GM18507 (cell line): ENCODE data around the gene CTH.
"Not testable (repeated sequence)": the region's sequence is repeated elsewhere in the genome, so short reads cannot be mapped to it uniquely, and the experiment has no call there.

ENCODE experiments used
- DNase-seq: peaks from one replicate; pipeline ENCODE4 v3.0.0; 2011; ENCODE audit warnings: low read depth; ENCODE audit not compliant: insufficient read length; ENCODE audit errors: extremely low spot score
- FAIRE-seq: peaks from 2 replicates; lab custom pipeline; 2011; peaks lifted over from hg19 to GRCh38; lab: Jason Lieb, UNC

CTH gene

DNA sequence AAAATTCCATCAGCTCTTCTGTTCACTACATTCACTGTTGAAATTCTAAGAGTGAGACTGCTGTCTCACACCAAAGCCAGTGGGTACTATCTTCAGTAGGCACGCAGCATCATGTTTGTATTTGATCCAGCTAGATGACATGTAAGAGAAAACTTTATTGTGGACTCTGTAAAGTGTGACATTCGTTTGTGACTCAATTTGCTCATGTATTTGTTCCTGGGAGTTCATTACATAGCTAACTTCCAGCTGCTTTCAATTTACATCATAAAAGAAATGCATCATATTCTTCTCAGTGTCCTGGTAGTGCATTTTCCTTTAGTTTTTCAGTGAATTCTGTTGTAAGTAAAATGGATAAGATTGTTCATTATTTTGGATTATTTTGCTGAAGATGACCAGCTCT, 31.4 kb downstream of the CTH start:
- FAIRE-seq (no peak), DNase-seq (no peak)

DNA sequence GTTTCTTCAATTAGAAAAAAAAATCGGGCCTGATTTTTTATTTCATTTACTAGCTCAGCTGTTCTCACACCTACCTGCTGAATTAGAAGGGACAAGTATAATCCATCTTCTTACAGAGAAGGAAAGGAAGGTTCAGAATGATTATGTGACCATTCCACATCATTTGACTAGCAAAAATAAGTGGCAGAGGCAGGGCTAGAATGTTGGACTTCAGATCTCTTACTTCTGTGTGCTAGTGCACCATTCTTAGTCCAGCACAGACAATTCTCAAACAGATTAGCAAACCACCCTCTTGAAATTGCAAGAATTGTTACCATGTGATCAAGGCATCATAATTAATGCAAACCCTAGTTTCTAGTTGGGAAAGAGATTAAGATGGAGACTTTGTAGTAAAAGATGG, 32.7 kb downstream of the CTH start:
- DNase-seq, result no peak
- no peak for FAIRE-seq

DNA sequence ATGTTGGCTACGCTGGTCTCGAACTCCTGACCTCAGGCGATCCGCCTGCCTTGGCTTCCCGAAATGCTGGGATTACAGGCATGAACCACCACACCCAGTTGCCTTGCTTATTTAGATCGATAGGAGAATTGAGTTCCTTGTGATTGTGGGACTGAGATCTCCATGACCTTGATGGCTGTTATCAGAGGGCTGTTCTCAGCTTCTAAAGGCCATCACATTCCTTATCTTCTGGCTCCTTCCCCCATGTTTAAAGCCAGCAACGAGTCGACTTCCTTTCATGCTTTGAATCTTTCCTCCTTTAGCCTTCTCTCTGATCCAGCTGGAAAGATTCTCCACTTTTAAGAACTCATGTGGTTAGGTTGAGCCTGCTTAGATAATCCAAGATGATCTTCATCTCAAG, 38.0 kb downstream of the CTH start:
- DNase-seq, result no peak
- no peak for FAIRE-seq

DNA sequence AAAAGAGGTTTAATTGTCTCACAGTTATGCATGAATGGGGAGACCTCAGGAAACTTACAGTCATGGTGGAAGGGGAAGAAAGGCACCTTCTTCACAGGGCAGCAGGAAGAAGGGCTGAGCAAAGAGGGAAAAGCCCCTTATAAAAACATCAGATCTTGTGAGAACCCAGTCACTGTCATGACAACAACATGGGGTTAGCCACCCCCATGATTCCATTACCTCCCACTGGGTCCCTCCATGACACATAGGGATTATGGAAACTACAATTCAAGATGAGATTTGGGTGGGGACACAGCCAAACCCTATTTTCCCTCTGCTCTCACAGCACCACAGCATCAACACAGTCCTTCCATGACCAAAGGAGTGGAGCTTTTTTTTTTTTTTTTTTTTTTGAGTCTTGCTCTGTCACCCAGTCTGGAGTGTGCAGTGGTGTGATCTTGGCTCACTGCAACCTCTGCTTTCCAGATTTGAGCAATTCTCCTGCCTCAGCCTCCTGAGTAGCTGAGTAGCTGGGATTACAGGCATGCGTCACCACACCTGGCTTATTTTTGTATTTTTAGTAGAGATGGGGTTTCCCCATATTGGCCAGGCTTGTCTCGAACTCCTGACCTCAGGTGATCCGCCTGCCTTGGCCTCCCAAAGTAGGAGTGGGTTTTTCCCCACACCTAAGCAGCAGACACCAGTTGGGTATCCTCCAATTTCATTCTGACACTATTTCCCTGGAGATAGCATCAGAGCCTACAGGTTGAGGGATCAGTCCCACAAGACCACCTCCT, 41.3 kb downstream of the CTH start:
- FAIRE-seq, DNase-seq: not testable (repeated sequence)

DNA sequence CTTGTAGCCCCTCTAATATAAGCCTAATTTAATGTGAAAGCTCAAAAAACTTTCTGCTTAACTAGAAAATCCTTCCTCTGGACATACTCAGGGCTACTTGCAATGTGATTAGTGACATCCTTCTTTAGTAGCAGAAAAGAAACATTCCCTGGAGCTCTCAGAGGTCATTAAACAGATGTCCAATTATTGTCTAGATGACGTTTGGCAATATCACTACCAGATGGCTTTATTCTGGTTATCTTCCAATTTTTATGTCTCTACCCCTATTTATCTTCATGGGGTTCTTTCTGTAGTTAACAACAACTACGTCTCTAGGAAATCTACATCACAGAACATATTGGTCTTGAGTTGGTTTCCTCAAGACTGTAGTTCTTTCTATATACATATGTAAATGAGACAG, 44.2 kb downstream of the CTH start:
- DNase-seq (no peak), FAIRE-seq (no peak)

DNA sequence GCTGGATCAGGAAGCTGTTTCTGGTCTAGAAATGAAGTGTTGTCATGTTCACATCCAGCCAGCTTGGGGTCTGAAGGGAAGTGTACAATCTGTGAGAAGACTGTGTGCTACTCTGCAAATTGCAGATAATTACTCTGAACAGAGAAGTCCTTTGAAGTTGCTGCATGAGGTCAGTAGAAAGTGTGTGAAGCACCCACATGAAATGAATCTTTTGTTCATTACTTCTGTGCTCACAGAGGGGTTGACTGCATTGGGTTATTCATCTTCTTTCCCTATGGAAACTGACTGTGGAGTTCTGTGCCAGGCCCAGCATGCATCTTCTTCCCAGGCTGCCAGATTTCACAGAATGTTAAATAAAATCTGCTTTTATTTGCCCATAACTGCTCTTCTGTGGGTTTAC, 47.1 kb downstream of the CTH start:
- DNase-seq (no peak), FAIRE-seq (no peak)

DNA sequence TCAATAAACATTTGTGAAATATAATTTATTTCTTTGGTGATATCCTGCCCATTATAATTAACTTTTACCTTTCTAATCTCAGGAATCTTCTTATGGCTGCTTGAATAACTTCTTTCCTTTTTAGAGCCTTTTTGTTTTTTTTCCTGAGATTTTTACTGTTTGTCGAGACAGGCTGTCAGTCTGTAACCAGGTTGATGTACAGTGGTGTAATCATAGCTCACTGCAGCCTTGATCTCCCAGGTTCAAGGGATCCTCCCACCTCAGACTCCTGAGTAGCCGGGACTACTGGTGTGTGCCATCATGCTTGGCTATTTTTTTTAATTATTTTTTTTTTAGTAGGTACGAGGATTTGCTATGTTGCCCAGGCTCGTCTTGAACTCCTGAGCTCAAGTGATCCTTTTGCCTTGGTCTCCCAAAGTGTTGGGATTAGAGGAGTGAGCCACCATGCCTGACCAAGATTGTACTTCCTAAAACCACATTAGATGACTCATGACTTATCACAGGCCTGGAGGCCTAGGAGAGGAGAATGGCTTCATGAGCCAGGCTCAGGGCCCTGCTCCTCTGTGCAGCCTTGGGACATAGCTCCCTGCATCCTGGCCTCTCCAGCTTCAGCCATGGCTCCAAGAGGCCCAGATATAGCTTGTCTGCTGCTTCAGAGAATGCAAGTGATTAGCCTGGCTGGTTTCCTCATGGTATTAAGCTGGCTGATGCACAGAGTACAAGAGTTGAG, 48.6 kb downstream of the CTH start:
- FAIRE-seq (no peak), DNase-seq (no peak)

DNA sequence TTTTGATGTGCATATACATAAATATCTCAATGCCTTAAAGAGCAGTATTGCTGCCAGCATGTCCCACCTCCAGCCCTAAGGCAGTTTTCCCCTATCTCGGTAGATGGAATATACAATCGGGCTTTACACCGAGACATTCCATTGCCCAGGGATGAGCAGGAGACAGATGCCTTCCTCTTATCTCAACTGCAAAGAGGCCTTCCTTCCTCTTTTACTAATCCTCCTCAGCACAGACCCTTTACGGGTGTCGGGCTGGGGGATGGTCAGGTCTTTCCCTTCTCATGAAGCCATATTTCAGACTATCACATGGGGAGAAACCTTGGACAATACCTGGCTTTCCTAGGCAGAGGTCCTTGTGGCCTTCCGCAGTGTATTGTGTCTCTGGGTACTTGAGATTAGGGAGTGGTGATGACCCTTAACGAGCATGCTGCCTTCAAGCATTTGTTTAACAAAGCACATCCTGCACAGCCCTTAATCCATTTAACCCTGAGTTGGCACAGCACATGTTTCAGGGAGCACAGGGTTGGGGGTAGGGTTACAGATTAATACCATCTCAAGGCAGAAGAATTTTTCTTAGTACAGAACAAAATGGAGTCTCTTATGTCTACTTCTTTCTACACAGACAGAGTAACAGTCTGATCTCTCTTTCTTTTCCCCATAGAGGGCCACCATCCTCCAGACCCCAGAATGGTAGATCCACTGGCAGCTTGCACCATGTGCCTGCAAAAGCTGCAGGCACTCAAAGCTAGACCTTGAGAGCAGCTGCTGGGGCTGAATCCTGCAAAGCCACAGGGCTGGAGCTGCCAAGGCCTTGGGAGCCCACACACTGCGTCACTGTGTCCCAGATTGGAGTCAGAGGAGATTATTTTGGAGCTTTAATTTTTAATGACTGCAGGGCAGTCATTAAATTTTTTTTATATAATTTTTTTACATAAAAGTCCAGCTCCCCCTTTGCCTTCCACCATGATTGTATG, 50.0 kb downstream of the CTH start:
- DNase-seq, FAIRE-seq: not testable (repeated sequence)

DNA sequence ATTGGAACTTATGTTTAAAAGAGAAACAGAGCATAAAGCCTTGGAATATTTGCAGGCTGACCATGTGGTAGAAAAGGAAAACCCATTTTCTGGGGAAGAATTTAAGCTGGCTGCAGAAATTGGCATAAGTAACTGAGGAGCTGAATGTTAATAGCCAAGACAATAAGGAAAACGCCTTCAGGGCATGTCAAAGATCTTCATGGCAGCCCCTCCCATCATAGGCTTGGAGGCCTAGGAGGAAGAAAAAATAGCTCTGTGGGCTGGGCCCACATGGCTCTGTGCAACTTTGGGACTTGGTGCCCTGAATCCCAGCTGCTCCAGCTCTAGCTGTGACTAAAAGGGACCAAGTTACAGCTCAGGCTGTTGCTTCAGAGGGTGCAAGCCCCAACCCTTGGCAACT, 51.5 kb downstream of the CTH start:
- FAIRE-seq, result no peak
- DNase-seq, result no peak

DNA sequence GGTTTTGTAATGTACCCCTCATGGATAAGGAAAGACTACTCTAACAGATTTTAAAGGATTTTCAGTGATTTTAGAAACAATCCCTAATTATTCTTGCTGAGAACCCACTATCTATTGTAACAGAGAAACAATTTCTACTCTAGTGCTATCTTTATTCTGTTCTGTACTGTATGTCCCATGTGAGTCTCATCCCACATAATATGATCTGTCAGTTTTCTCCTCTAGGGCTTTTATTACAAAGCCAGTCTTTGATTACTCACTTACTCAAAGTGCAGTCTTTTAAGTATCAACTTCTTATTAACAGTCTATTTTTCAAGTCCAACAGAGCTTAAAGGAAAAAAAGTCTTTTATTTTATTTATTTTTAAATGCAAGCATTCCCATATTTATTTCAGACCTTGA, 54.8 kb downstream of the CTH start:
- DNase-seq (no peak), FAIRE-seq (no peak)

DNA sequence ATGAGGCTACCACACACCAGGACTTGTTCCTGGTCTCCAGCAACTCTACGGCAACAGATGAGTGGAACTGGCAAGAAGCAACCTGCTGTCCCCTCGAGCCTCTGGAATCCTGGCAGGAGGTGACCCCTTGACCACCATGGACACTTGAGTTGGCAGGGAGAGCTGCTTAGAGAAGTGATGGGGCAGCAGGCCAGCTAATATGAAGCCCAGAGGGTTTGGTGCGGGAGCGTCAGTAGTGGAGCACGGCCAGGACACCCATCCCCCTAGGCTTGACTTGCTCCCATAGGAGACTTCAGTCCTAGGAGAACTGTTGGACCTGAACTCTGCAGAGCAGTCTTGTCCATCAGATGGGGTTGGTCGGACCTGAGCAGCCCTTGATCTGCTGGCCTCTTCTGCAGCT, 56.5 kb downstream of the CTH start:
- FAIRE-seq (no peak), DNase-seq (no peak)

DNA sequence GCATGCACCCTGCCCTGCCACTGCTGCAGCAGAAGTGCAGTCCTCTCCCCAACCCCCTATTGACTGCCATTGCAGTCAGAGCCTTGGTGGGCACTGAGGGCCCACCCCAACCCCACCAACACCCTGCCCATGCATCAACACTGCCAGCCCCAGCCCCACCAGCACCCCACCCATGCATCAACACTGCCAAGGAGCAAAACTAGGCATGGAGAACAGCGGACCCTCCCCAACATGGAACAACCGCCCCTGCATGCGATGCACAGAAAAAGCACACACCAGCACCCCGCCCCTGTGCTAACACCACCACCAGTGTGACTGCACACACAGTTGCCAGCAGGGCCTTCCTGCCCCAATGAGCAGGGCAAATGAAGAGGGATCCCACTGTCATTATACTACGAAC, 57.1 kb downstream of the CTH start:
- DNase-seq (no peak), FAIRE-seq (no peak)

DNA sequence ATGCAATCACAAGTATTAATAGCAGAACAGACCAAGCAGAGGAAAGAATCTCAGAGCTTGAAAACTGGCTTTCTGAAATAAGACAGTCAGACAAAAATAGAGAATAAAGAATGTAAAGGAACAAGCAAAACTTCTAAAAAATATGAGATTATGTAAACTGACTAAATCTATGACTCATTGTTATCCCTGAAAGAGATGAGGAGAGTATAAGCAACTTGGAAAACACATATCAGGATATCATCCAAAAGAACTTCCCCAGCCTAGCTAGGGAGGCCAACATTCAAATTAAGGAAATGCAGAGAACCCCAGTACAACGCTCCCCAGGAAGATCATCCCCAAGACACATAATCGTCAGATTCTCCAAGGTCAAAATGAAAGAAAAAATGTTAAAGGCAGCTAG, 58.1 kb downstream of the CTH start:
- not testable (repeated sequence) for FAIRE-seq

DNA sequence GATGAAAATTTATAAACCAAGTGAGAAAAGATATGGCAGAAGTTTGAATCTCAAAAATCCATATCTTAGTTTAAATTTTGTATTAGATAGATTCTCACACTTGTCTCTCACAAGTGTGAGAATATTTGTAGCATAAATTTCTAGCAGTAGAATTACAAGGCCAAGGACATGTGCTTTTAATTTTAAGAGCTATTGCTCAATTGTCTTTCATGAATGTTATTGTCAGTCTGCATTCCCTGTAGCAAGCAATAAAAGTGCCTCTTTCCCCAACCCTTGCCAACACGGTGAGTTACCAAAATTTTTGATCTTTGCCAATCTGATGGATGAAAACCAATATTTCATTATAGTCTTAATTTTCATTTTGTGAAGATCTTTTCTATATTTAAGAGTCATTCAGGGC, 64.0 kb downstream of the CTH start:
- FAIRE-seq, result no peak

More for the DNA sequence above, 58.1 kb downstream of the CTH start:
- not testable (repeated sequence) for DNase-seq

DNA sequence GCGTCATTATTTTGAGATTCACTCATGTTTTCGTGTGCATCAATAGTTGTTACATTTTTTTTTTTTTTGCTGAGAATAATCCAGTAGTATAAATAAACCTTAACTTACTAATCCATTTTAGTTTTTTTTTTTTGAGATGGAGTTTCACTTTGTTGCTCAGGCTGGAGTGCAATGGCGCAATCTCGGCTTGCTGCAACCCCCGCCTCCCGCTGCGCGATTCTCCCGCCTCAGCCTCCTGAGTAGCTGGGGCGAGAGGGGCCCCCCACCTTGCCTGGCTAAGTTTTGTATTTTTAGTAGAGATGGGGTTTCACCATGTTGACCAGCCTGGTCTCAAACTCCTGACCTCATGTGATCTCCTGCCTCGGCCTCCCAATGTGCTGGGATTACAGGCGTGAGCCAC, 66.0 kb downstream of the CTH start:
- no peak for DNase-seq

More for the DNA sequence above, 64.0 kb downstream of the CTH start:
- no peak for DNase-seq

DNA sequence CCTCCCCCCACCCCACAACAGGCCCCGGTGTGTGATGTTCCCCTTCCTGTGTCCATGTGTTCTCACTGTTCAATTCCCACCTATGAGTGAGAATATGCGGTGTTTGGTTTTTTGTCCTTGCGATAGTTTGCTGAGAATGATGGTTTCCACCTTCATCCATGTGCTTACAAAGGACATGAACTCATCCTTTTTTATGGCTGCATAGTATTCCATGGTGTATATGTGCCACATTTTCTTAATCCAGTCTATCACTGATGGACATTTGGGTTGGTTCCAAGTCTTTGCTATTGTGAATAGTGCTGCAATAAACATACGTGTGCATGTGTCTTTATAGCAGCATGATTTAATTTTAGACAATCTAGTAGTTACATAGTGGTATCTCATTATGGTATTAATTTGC, 66.8 kb downstream of the CTH start:
- not testable (repeated sequence) for DNase-seq

More for the DNA sequence above, 66.0 kb downstream of the CTH start:
- no peak for FAIRE-seq

DNA sequence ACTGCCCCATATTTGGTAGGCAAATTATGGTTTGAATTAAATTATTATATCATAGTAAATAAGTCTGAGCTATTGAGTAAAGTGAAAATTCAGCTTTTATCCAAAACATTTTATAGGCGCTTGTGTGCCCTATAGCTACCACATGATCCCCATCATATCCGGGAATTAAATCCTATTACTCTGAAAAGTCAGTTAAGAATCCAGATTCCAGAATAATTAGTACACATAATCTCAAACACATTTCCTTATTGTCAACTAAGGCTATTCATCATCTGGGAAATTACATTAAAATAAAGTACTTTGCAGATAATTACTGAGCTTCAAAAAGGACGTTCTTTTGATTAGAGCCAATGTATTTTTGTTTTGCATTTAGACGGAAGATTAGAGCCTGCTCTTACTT, 72.3 kb downstream of the CTH start:
- DNase-seq, result no peak
- no peak for FAIRE-seq

More for the DNA sequence above, 66.8 kb downstream of the CTH start:
- FAIRE-seq, result not testable (repeated sequence)

DNA sequence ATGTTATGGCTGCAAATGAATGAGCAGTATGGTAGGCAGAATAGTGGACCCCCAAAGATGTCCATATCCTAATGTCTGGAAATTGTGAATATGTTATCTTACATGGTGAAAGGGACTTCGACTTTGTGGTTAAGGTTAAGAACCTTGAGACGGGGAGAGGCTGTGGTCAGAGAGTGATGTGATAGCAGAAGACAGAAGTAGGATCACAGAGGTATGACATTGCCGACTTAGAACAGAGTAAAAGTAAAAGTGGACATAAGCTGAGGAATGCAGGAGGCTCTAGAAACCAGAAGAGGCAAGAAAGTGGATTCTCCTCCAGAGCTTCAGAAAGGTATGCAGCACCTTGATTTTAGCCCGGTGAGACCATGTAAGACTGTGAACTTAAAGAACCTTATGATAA, 74.6 kb downstream of the CTH start:
- DNase-seq (no peak), FAIRE-seq (no peak)

DNA sequence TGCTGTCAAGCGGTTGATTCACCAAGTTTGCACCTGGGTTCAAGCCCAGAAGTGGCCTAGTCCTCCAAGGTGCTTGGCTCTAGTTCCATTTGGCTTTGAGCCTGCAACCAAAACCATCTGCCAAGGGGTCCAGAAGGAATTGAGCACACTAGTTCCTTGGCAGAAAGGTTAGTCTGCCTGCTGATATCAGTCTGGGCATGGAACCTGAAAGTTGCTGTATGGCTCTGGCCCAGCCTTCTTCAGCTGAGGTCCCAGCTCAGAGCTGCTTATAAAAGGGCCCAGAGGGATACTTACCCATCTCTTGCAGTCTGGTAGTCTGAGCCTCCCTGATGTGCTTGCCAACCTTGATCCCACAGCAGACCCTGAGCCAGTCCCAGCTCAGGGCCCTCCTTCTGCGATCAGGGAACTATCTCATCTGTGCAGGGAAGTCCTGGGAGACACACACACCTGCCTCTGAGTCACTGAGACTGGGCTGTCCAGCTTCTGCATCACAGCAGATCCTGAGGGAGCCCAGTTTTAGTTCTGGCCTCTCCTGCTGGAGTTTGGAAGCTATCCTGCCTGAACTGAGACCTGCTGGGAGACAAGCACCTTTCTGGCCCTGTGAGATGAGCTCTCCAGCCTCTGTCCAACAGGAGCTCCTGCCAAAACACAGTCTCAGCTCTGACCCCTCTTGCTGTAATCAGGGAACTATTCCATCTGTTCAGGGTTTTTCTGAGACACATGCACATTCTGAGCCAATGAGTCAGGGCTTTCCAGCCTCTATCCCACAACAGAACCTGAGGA, 75.8 kb downstream of the CTH start:
- no peak for FAIRE-seq
- no peak for DNase-seq
